ENCODE measurements around the gene S100A10. TPM values are rescaled to one million over a fixed set of nuclear protein-coding genes. Genes with fewer than 3 reads are reported as not detected.

Gene S100A10
- total RNA-seq, 3 donors from 2014 or later (not counting 1 experiment from before 2014, with no cell fraction given): 142 to 200 (median 183) TPM

- H3K27me3 ChIP-seq (ENCODE audit: control insufficient read depth, insufficient read depth, low read length): no peaks in the 10 kb centered on the region
- TF ChIP-seq CTCF (IDR thresholded peaks at IDR 0.05): no peak
- Mint-ChIP-seq H3K9me3 (no peaks in the 10 kb centered on the region), H3K27me3 (ENCODE audit: low read depth in 2 of 2) (peaks cover 4 to 6% of the 10 kb centered on the region in 2 donors), H3K27ac (no peak overlapping the region), H3K4me1 (no peaks in the 10 kb centered on the region), H3K4me3 (no peak overlapping the region), H3K36me3 (no peaks in the 10 kb centered on the region)
- DNase-seq (no peak), ATAC-seq (no peak)
- WGBS (ENCODE audit: insufficient coverage): 100% methylated on average over 2 of the region's 2 CpGs
- H3K36me3 ChIP-seq (ENCODE audit: control insufficient read depth, insufficient read depth, low read length): peaks cover under 1% of the 10 kb centered on the region
- no peak overlapping the region for H3K27ac ChIP-seq (ENCODE audit: low read length)
- no peaks in the 10 kb centered on the region for H3K4me1 ChIP-seq (ENCODE audit: control insufficient read depth, insufficient read depth, low read length)
- no peaks in the 10 kb centered on the region for H3K9me3 ChIP-seq (ENCODE audit: control insufficient read depth, insufficient read depth, low read length)
- intact Hi-C loops (cut with micrococcal nuclease): no loop called here
- H3K4me3 ChIP-seq (ENCODE audit: low read length): no peak overlapping the region
These were observed 18.2 kb downstream of the S100A10 start for GRCh38 chr1:151975311-151976014.

- H3K36me3 ChIP-seq (ENCODE audit: control insufficient read depth, insufficient read depth, low read length): no peaks in the 10 kb centered on the region
- Mint-ChIP-seq H3K36me3 (no peaks in the 10 kb centered on the region), H3K27me3 (ENCODE audit: low read depth in 2 of 2) (peaks cover 4 to 6% of the 10 kb centered on the region in 2 donors), H3K9me3 (no peaks in the 10 kb centered on the region), H3K4me1 (peaks cover 0 to 6% of the 10 kb centered on the region in 2 donors), H3K4me3 (no peak overlapping the region), H3K27ac (no peak overlapping the region)
- intact Hi-C loops (cut with micrococcal nuclease): no loop called here
- DNase-seq (peak in 1 of 2 donors; percentile 35), ATAC-seq (peak; percentile 51 to 69 (median 67))
- no peak for TF ChIP-seq CTCF (IDR thresholded peaks at IDR 0.05)
- 43% methylated on average over 7 of the region's 7 CpGs for WGBS (ENCODE audit: insufficient coverage)
- no peak overlapping the region for H3K27ac ChIP-seq (ENCODE audit: low read length)
- H3K9me3 ChIP-seq (ENCODE audit: control insufficient read depth, insufficient read depth, low read length): no peaks in the 10 kb centered on the region
- peaks cover 7% of the 10 kb centered on the region for H3K4me1 ChIP-seq (ENCODE audit: control insufficient read depth, insufficient read depth, low read length)
- H3K4me3 ChIP-seq (ENCODE audit: low read length): no peak overlapping the region
- no peaks in the 10 kb centered on the region for H3K27me3 ChIP-seq (ENCODE audit: control insufficient read depth, insufficient read depth, low read length)
These were observed 21.0 kb downstream of the S100A10 start for GRCh38 chr1:151972542-151973248.

GRCh38 chr1:151970626-151971025, 23.0 kb downstream of the S100A10 start:
- no peak for TF ChIP-seq CTCF (IDR thresholded peaks at IDR 0.05)
- H3K36me3 Mint-ChIP-seq: no peaks in the 10 kb centered on the region
- peaks cover 4 to 11% of the 10 kb centered on the region in 2 donors for H3K27me3 Mint-ChIP-seq (ENCODE audit: low read depth in 2 of 2)
- H3K4me3 Mint-ChIP-seq: no peak overlapping the region
- 93% methylated on average over 4 of the region's 4 CpGs for WGBS (ENCODE audit: insufficient coverage)
- Histone ChIP-seq H3K27ac (ENCODE audit: low read length) (no peak overlapping the region), H3K4me1 (ENCODE audit: control insufficient read depth, insufficient read depth, low read length) (peaks cover 7% of the 10 kb centered on the region), H3K4me3 (ENCODE audit: low read length) (no peak overlapping the region), H3K9me3 (ENCODE audit: control insufficient read depth, insufficient read depth, low read length) (no peaks in the 10 kb centered on the region), H3K36me3 (ENCODE audit: control insufficient read depth, insufficient read depth, low read length) (no peaks in the 10 kb centered on the region), H3K27me3 (ENCODE audit: control insufficient read depth, insufficient read depth, low read length) (no peaks in the 10 kb centered on the region)
- H3K4me1 Mint-ChIP-seq: peaks cover 0 to 6% of the 10 kb centered on the region in 2 donors
- intact Hi-C loops (cut with micrococcal nuclease): loop anchor here (2.0 kb wide), 1 partner anchor 36 kb away; no protein-coding TSS in a partner anchor
- ATAC-seq (no peak), DNase-seq (no peak)
- no peaks in the 10 kb centered on the region for H3K9me3 Mint-ChIP-seq
- H3K27ac Mint-ChIP-seq: no peak overlapping the region

Data from natural killer cell (primary cell).